Fibroblast of the aortic adventitia (primary cell): ENCODE results near the gene PRDM16. TPM values are rescaled to one million over a fixed set of nuclear protein-coding genes. Genes with fewer than 3 reads are reported as not detected.

Source experiments
- DNase-seq: peaks from one replicate; pipeline ENCODE4 v3.0.0-alpha.2; 2010; ENCODE audit warnings: low read depth
- H3K4me3 ChIP-seq: 2 replicates; pipeline ENCODE4 v1.5.1; 2011; ENCODE audit warnings: low read depth, mild to moderate bottlenecking, control low read depth, low read length, moderate library complexity
- total RNA-seq: library from RNA; depleted of rRNA; stranded (reverse); fragments of >200 nt; gene quantifications from 2 replicates; pipeline ENCODE4 v1.2.3, GENCODE V29; 2012; ENCODE audit warnings: low replicate concordance
- TF ChIP-seq, protein P1 (sequence below): IDR thresholded peaks from 2 replicates; pipeline ENCODE4 v1.5.1; 2011; ENCODE audit warnings: mild to moderate bottlenecking, low read length, control low read depth, inconsistent platforms; ENCODE audit not compliant: insufficient read depth

Gene PRDM16
- total RNA-seq, 1 donor = 11.3 TPM

DNA sequence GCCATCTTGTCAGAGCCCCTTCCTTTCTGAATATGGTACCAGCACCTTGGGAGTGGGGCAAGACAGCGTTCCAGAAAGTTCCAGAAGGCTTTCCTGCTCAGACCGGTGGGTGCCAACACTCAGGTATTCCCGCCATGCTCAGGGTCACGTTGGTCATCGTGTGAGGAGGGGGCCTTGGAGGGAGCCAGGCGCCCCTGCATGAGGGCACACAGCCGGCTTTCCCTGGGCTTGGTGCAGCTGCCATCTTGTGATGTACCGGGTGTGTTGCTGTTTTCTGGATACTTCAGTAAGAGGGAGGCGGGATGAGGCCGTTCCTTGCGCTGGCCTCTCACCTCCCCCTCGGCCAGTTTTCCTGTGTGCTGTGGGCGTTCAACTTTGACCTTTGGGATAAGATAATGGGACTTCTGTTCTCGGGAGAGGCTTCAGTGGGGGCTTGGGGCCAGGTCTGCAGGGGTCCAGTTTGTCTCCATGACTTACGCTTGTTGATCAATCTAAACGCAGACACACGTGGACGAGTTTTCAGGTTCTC, 69.7 kb downstream of the PRDM16 start:
- no peak for DNase-seq
- no peak overlapping the region for H3K4me3 ChIP-seq

DNA sequence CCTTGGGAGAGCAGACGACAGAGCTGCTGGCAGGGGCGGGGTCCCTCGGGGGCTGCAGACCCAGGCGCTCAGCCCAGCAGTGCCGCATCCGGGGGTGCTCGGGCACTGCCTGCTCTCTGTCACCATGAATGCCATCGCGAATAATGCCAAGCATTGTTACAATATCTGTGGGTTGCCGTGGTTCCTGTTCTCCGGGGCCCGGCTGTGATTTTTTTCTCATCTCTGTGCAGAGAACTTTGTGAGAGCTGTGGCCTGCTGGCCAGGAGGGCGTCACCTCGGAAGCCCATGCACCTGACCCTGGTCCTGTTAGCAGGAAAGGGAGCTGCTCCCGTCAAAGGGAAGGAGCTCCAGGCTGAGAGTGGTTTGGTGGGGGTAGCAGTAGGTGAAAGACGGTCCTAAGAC, 70.4 kb downstream of the PRDM16 start:
- TF ChIP-seq, protein P1, sequence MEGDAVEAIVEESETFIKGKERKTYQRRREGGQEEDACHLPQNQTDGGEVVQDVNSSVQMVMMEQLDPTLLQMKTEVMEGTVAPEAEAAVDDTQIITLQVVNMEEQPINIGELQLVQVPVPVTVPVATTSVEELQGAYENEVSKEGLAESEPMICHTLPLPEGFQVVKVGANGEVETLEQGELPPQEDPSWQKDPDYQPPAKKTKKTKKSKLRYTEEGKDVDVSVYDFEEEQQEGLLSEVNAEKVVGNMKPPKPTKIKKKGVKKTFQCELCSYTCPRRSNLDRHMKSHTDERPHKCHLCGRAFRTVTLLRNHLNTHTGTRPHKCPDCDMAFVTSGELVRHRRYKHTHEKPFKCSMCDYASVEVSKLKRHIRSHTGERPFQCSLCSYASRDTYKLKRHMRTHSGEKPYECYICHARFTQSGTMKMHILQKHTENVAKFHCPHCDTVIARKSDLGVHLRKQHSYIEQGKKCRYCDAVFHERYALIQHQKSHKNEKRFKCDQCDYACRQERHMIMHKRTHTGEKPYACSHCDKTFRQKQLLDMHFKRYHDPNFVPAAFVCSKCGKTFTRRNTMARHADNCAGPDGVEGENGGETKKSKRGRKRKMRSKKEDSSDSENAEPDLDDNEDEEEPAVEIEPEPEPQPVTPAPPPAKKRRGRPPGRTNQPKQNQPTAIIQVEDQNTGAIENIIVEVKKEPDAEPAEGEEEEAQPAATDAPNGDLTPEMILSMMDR = no peak
- no peak overlapping the region for H3K4me3 ChIP-seq
- DNase-seq = no peak

More for the DNA sequence above, 69.7 kb downstream of the PRDM16 start:
- TF ChIP-seq, protein P1 = no peak

DNA sequence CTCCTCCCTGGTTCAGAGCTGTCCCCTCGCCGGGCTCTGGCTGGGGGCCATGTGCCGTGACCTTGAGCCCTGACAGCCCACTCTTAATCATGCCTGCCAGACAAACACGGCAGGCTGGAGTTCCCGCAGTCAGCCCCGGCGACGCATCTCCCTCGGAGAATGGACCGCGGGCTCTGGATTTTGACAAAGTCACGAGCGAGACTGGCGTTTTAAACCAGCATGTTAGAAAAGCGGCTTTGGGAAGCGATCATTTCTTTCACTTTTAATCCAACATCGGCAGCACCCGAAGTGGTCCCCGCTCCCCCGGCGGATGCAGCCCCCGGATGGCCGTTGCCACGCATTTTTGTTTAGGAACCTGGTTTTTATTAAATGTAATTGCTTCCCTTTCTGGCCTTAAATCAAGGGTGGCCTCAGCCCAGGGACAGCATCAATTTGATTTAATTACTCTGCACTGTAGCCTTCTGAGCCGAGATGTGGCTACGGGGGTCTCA, 70.9 kb downstream of the PRDM16 start:
- no peak for DNase-seq
- TF ChIP-seq, protein P1 = no peak
- no peak overlapping the region for H3K4me3 ChIP-seq

DNA sequence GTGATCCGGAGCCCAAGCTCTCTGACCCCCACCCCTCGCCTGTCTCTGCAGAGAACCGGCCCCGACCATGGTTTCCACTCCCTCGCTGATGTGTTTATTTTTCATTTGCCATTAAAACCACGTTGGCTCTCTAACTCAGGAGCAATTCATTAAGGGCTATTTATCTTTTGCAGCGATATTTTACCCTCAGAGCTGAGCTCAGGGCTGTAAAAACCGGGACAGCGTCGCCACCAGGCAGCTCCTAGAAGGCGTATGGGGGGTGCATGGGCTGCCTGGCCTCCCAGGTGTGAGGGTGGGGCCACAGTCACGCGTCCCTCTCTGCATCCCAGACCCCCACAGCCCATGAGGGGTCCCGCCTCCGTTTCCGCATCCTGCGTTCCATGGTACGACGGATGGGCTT, 71.4 kb downstream of the PRDM16 start:
- H3K4me3 ChIP-seq = no peak overlapping the region
- TF ChIP-seq, protein P1 = no peak
- no peak for DNase-seq

DNA sequence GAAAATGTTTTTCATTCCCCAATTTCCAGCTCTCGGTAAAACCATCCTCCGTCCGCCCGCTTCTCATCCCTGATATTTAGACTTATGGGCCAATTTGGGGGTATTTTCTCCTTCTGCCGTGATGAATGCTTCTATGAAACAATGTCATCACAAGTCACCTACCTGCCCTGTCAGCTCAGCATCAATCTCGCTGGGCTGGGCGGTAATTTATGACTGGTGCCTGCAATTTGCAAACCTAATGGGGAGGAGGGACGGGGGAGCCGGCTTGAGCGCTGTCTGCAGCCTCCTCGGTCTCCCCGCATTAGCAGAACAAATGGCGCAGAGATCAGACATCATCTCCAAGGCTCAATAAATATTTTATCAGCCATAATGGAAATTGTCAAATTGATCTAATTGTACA, 72.1 kb downstream of the PRDM16 start:
- TF ChIP-seq, protein P1 = no peak
- DNase-seq = no peak
- no peak overlapping the region for H3K4me3 ChIP-seq

DNA sequence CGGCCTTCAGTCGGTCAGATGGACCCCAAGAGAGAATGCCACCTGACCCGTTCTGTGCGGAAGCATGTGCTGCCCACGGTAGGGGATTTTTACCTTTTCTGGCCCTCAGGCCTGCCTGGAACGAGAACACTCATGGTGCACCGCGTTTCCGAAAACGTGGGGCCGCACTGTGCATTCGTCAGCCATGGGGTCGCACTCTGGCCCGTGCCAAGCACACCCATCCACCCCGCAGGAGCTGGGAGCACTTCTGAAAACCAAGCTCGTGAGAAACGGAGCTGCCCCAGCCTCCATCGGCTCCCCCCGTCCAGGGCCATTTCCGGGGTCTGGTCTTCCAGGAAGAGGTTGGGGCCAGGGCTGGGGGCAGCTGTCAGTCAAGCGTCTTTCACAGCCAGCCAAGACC, 72.8 kb downstream of the PRDM16 start:
- TF ChIP-seq, protein P1 = no peak
- no peak for DNase-seq
- H3K4me3 ChIP-seq = no peak overlapping the region

DNA sequence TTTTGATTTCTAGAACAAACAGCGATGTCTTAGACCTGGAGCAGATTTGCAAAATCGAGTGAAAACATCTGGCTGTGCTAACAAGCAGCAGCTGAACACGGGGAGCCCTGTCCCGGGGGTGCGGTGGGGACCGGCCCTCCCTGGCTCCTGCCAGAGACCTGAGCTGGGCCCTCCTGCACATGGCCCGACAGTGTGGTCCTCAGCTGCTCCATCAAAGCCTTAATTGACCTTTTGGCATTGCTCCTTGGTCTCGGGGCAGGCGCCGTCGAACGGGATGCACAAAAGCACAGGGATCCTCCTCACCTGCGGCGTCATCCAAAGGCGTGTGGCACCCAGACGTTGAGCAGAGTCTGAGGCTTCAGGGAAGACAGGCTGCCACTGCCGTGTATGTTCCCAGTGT, 73.2 kb downstream of the PRDM16 start:
- H3K4me3 ChIP-seq = no peak overlapping the region
- no peak for DNase-seq
- TF ChIP-seq, protein P1 = no peak
